ENCODE results near the gene FIBCD1.

DNA sequence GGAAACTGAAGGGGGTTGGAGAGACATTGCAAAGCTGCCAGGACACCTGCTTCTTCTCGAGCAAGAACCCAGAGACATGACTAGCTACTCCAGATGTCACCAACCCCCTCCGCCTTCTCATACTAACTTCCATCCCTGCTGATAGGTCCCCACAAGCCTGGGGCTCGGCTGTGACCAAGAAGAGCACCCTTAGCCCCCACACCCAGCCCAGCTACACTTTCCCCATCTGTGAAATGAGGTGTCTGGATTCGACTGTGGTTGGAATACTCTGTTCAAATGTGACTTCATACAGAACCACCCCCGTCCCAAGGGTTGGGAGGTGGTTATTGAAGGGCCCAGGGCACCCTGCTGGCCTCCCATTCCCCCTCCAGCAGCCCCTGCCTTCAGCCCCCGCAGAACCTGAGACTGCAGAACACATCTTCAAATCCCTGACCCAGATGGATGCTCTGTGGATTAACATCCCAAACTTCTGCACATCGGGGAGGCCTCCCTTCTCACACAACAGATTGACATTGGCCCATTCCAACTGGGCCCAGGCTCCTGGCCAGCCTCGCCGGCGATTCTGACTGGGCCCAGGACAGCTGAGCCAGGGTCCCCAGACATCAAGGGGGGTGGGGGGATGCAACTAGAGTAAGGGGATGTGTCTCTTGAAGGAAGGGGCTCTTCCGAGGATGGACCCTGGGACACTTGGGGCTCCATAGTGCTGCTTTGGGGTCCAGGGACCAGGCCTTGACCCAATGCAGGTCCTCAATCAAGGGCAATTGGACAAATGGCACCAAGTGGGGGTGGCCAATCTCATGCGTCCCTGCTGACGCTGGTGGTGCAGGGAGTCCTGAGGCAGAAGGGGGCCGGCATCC lies 21.7 kb upstream of the FIBCD1 start:
- TF ChIP-seq NFIC (IDR thresholded peaks at IDR 0.05; ENCODE audit: borderline replicate concordance) (no peak), ELF1 (IDR thresholded peaks at IDR 0.05) (no peak), POLR2AphosphoS5 (IDR thresholded peaks at IDR 0.05; ENCODE audit: low read depth, low read length) (no peak), NRF1 (IDR thresholded peaks at IDR 0.05; ENCODE audit: low read depth, low read length) (no peak), TAF1 (IDR thresholded peaks at IDR 0.05; ENCODE audit: borderline replicate concordance, low read depth, low read length) (no peak), EZH2phosphoT487 (IDR thresholded peaks at IDR 0.05; ENCODE audit: borderline replicate concordance, low read depth) (no peak)
- TF ChIP-seq, protein P1, sequence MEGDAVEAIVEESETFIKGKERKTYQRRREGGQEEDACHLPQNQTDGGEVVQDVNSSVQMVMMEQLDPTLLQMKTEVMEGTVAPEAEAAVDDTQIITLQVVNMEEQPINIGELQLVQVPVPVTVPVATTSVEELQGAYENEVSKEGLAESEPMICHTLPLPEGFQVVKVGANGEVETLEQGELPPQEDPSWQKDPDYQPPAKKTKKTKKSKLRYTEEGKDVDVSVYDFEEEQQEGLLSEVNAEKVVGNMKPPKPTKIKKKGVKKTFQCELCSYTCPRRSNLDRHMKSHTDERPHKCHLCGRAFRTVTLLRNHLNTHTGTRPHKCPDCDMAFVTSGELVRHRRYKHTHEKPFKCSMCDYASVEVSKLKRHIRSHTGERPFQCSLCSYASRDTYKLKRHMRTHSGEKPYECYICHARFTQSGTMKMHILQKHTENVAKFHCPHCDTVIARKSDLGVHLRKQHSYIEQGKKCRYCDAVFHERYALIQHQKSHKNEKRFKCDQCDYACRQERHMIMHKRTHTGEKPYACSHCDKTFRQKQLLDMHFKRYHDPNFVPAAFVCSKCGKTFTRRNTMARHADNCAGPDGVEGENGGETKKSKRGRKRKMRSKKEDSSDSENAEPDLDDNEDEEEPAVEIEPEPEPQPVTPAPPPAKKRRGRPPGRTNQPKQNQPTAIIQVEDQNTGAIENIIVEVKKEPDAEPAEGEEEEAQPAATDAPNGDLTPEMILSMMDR (IDR thresholded peaks at IDR 0.05), result no peak
